Neural cell (in vitro differentiated cells): ENCODE data around the gene RFT1.

Experiments
- CTCF ChIP-seq: fragments of 450-650 bp; IDR thresholded peaks from 2 replicates; pipeline ENCODE4 v1.5.1; 2014; ENCODE audit warnings: antibody characterized with exemption, mild to moderate bottlenecking, moderate library complexity; ENCODE audit not compliant: poor library complexity, severe bottlenecking
- EP300 ChIP-seq: fragments of 450-650 bp; conservative IDR thresholded peaks from 2 replicates; pipeline ENCODE4 v1.6.1; 2014; ENCODE audit warnings: antibody characterized with exemption, mild to moderate bottlenecking, moderate library complexity; ENCODE audit not compliant: poor library complexity, severe bottlenecking
- EZH2 ChIP-seq: fragments of 200-600, 300-800 bp; shearing (Covaris generic), sonication (generic); IDR thresholded peaks from 2 replicates; pipeline ENCODE4 v1.6.1; 2014; ENCODE audit warnings: antibody characterized with exemption, low read length, borderline replicate concordance, mild to moderate bottlenecking; ENCODE audit not compliant: insufficient read depth, poor library complexity, severe bottlenecking
- MXI1 ChIP-seq: fragments of 450-650 bp; conservative IDR thresholded peaks from 2 replicates; pipeline ENCODE4 v1.6.1; 2014; ENCODE audit warnings: antibody characterized with exemption, mild to moderate bottlenecking; ENCODE audit not compliant: poor library complexity, severe bottlenecking
- POLR2AphosphoS5 ChIP-seq: IDR thresholded peaks from 2 replicates; pipeline ENCODE4 v1.6.1; 2012
- RAD21 ChIP-seq: fragments of 450-650 bp; conservative IDR thresholded peaks from 2 replicates; pipeline ENCODE4 v1.6.1; 2014; ENCODE audit warnings: antibody characterized with exemption, mild to moderate bottlenecking, moderate library complexity
- REST ChIP-seq: IDR thresholded peaks from 2 replicates; pipeline ENCODE4 v1.6.1; 2012; ENCODE audit warnings: borderline replicate concordance
- TAF1 ChIP-seq: IDR thresholded peaks from 2 replicates; pipeline ENCODE4 v1.6.1; 2012; ENCODE audit warnings: low read depth

DNA sequence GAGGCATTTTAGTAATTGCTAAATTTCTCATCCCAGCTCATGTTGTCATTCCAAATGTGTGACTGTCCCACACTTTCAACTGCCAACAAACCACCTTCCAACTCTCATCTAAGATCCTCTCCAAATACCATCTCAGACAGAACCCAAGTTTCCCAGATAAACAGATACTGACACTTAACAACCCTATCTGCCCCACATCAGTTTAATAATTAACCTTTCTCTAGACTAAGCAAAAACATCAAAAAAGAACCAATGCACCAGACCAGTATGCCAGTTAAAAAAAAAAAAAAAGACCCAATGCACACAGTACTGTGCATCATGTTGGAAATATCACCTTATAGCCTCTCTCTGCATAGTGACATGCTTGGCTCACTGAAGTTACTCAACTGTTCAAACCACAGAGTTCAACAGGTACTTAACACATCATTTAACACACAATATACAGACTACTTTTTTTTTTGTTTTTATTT lies 89.8 kb downstream of the RFT1 start:
- TF ChIP-seq CTCF (no peak), TAF1 (no peak), REST (no peak), EP300 (no peak), EZH2 (no peak), POLR2AphosphoS5 (no peak), RAD21 (no peak), MXI1 (no peak)
